K562 (cell line): ENCODE results near the gene FCAMR. TPM values are rescaled to one million over a fixed set of nuclear protein-coding genes. Genes with fewer than 3 reads are reported as not detected.

Experiments
- ATAC-seq: fragments of 200-7000 bp; cut with Tn5 transposase; 3 replicates; pipeline ENCODE4 v1.9.1; 2020; ENCODE audit warnings: moderate library complexity
- BruUV-seq: library from RNA; stranded (reverse); fragments of 400-500 nt; replicated peaks from 2 replicates; lab custom pipeline; 2021; lab: Mats Ljungman, UMichigan
- CTCF ChIA-PET: fragments of 300-600 bp; formaldehyde crosslinking; extraction: SDS; loops from one replicate; lab custom pipeline; 2021; ENCODE audit warnings: low intra/inter-chr PET ratio; lab: Yijun Ruan, JAX
- POLR2A ChIA-PET: fragments of 300-600, 350-650 bp; sonication (Branson Sonifier 250); formaldehyde crosslinking; extraction: SDS; loops from one replicate; lab custom pipeline; 2021; ENCODE audit warnings: antibody characterized with exemption, inconsistent platforms; lab: Yijun Ruan, JAX
- DNase-seq, 4 experiments: peaks; one replicate each; pipeline versions ENCODE4 v3.0.0 to v3.0.0-alpha.2; 2011 to 2018; ENCODE audit warnings: low spot score in 3 of 4, mixed read lengths in 3 of 4; ENCODE audit errors: extremely low read depth in 1 of 4
- FAIRE-seq: peaks from 2 replicates; lab custom pipeline; 2011; peaks lifted over from hg19 to GRCh38; lab: Jason Lieb, UNC
- H2AFZ ChIP-seq: 2 replicates; pipeline ENCODE4 v1.6.0; 2011; ENCODE audit warnings: low read depth, low read length, control low read depth, inconsistent platforms
- H3K27ac ChIP-seq: fragments of 200-600 bp; 3 replicates; pipeline ENCODE4 v1.8.0; 2011; ENCODE audit warnings: low read depth, mild to moderate bottlenecking, control low read depth, inconsistent platforms, low read length, moderate library complexity, mixed read lengths; ENCODE audit errors: extremely low read depth
- H3K27me3 ChIP-seq, 2 experiments: fragments of 300-600 bp in 1 of 2; 2 replicates in 1 of 2; 3 replicates in 1 of 2; pipeline versions ENCODE4 v1.6.0 to v1.8.0; 2011; ENCODE audit warnings: inconsistent platforms in 2 of 2, low read length in 2 of 2, mild to moderate bottlenecking in 1 of 2, mixed read lengths in 1 of 2, moderate library complexity in 1 of 2; ENCODE audit not compliant: control insufficient read depth in 2 of 2, insufficient read depth in 2 of 2
- H3K36me3 ChIP-seq: fragments of 300-600 bp; 3 replicates; pipeline ENCODE4 v1.8.0; 2011; ENCODE audit warnings: mild to moderate bottlenecking, low read length, inconsistent platforms; ENCODE audit not compliant: control insufficient read depth, insufficient read depth
- H3K4me1 ChIP-seq, 2 experiments: fragments of 200-600 bp in 1 of 2; replicated peaks in 1 of 2; 2 replicates in 1 of 2; 3 replicates in 1 of 2; pipeline versions ENCODE4 v1.5.1 to v1.8.0; 2011; ENCODE audit warnings: inconsistent platforms in 2 of 2, low read length in 2 of 2, mild to moderate bottlenecking in 1 of 2, mixed read lengths in 1 of 2, moderate library complexity in 1 of 2; ENCODE audit not compliant: control insufficient read depth in 2 of 2, insufficient read depth in 2 of 2
- H3K4me2 ChIP-seq: 2 replicates; pipeline ENCODE4 v1.6.1; 2011; ENCODE audit warnings: low read length, control low read depth, inconsistent platforms, mixed read lengths; ENCODE audit not compliant: insufficient read depth
- H3K4me3 ChIP-seq: fragments of 200-600 bp; sonication (generic), shearing (Covaris generic); 2 replicates; pipeline ENCODE4 v1.5.1; 2016; ENCODE audit warnings: control low read depth, inconsistent platforms
- H3K79me2 ChIP-seq: fragments of 200-600 bp; 3 replicates; pipeline ENCODE4 v1.8.0; 2011; ENCODE audit warnings: low read length, inconsistent platforms; ENCODE audit not compliant: control insufficient read depth, insufficient read depth
- H3K9ac ChIP-seq, 2 experiments: 2 replicates each; pipeline versions ENCODE4 v1.6.0 to v1.6.1; 2011; ENCODE audit warnings: low read depth in 2 of 2, low read length in 2 of 2, control low read depth in 1 of 2, inconsistent platforms in 1 of 2, mild to moderate bottlenecking in 1 of 2, mixed read lengths in 1 of 2; ENCODE audit not compliant: insufficient read depth in 1 of 2
- H3K9me1 ChIP-seq: one replicate; pipeline ENCODE4 v1.6.0; 2011; ENCODE audit warnings: inconsistent platforms, mild to moderate bottlenecking, low read length, moderate library complexity; ENCODE audit not compliant: control insufficient read depth, insufficient read depth
- H3K9me3 ChIP-seq: replicated peaks from 2 replicates; pipeline ENCODE4 v1.5.1; 2011; ENCODE audit warnings: low read depth, low read length, inconsistent platforms; ENCODE audit not compliant: control insufficient read depth, insufficient read depth
- H4K20me1 ChIP-seq: replicated peaks from 2 replicates; pipeline ENCODE4 v1.6.1; 2011; ENCODE audit warnings: low read length, inconsistent platforms, mixed read lengths; ENCODE audit not compliant: control insufficient read depth, insufficient read depth
- BMI1 ChIP-seq: fragments of 150-350 bp; IDR thresholded peaks from 2 replicates; pipeline ENCODE4 v1.6.1; 2014; ENCODE audit warnings: low read length
- C11orf30 ChIP-seq: fragments of 450-650 bp; IDR thresholded peaks from 2 replicates; pipeline ENCODE4 v1.6.1; 2016; ENCODE audit warnings: low read depth, mild to moderate bottlenecking
- CCAR2 ChIP-seq: fragments of 200-400 bp; formaldehyde crosslinking; IDR thresholded peaks from 2 replicates; pipeline ENCODE4 v1.6.1; 2017; ENCODE audit warnings: mild to moderate bottlenecking, low read depth, low read length
- ETV1 ChIP-seq: fragments of 450-650 bp; conservative IDR thresholded peaks from 2 replicates; pipeline ENCODE4 v1.6.1; 2016; ENCODE audit warnings: missing genetic modification characterization, control low read depth, low read depth, missing compliant biosample characterization
- FOXJ3 ChIP-seq: sonication (generic); formaldehyde crosslinking; IDR thresholded peaks from 2 replicates; pipeline ENCODE4 v1.4.0; 2020; ENCODE audit warnings: mild to moderate bottlenecking, missing genetic modification reagents
- POLR2G ChIP-seq: fragments of 200-400 bp; formaldehyde crosslinking; IDR thresholded peaks from 2 replicates; pipeline ENCODE4 v1.6.1; 2017; ENCODE audit warnings: low read depth, mild to moderate bottlenecking, antibody characterized with exemption, low read length, moderate library complexity
- SPI1 ChIP-seq: IDR thresholded peaks from 2 replicates; pipeline ENCODE4 v1.6.1; 2011; ENCODE audit warnings: low read depth, low read length, control low read depth, borderline replicate concordance
- TARDBP ChIP-seq: fragments of 450-650 bp; IDR thresholded peaks from 2 replicates; pipeline ENCODE4 v1.6.1; 2016
- TBP ChIP-seq: optimal IDR thresholded peaks from 2 replicates; pipeline ENCODE3; 2011; ENCODE audit warnings: low read depth, low read length, improper control_type of control experiment
- ZNF140 ChIP-seq: fragments of 250-450 bp; sonication (Bioruptor Pico); IDR thresholded peaks from 2 replicates; pipeline ENCODE4 v1.8.0; 2021; ENCODE audit warnings: moderate library complexity, mild to moderate bottlenecking, inconsistent platforms
- ZNF239 ChIP-seq: fragments of 250-450 bp; sonication (Bioruptor Pico); IDR thresholded peaks from 2 replicates; pipeline ENCODE4 v1.4.0; 2020; ENCODE audit warnings: mild to moderate bottlenecking
- ZNF695 ChIP-seq: fragments of 450-650 bp; formaldehyde crosslinking; IDR thresholded peaks from 2 replicates; pipeline ENCODE4 v1.4.0; 2020; ENCODE audit warnings: mild to moderate bottlenecking, moderate library complexity
- ZNF696 ChIP-seq: fragments of 250-450 bp; sonication (Bioruptor Pico); conservative IDR thresholded peaks from 2 replicates; pipeline ENCODE4 v1.4.0; 2020; ENCODE audit warnings: mild to moderate bottlenecking, moderate library complexity
- WGBS: fragments of 100-300 bp; shearing (Covaris generic); methylation state at CpG from one replicate; pipeline ENCODE4 v1.1.6; 2016; ENCODE audit warnings: low coverage, mixed read lengths; ENCODE audit not compliant: insufficient coverage; ENCODE audit errors: missing lambda C conversion rate; 5-methylcytosine and 5-hydroxymethylcytosine counted together
- in situ Hi-C: fragments of 300-500 bp; cut with MboI; formaldehyde crosslinking; loops from 4 replicates; pipeline ENCODE4 v1.15.0; 2018; ENCODE audit warnings: inconsistent platforms, mixed read lengths
- intact Hi-C: fragments of 100-400 bp; cut with micrococcal nuclease; formaldehyde crosslinking; loops from 2 replicates; pipeline ENCODE4 v1.14.2; 2022
- polyA plus RNA-seq, 8 experiments: library from polyadenylated mRNA; depleted of rRNA in 4 of 8; stranded (reverse) in 5 of 8; unstranded in 3 of 8; fragments of >200 nt; fragmentation: Nextera tagmentation in 2 of 8; fragmentation: Illumina TruSeq in 1 of 8; extraction: Ambion mirVana in 2 of 8; extraction: Trizol in 1 of 8; gene quantifications; 2 replicates each; pipeline versions ENCODE4 v1.2.1 to v1.2.3, GENCODE V29; 2011 to 2014; ENCODE audit warnings: inconsistent platforms in 1 of 8, missing spikeins in 1 of 8
- total RNA-seq, 7 experiments: library from RNA; depleted of rRNA in 6 of 7; stranded (reverse); fragments of >200 nt in 6 of 7; fragmentation: Illumina TruSeq in 2 of 7; extraction: Trizol in 2 of 7; gene quantifications; 2 replicates each; pipeline versions ENCODE4 v1.2.1 to v1.2.3, GENCODE V29; 2011 to 2021; ENCODE audit warnings: low replicate concordance in 1 of 7
- TF ChIP-seq, protein P1 (sequence below): sonication (generic); formaldehyde crosslinking; IDR thresholded peaks from 2 replicates; pipeline ENCODE4 v1.8.0; 2022; ENCODE audit warnings: missing genetic modification reagents, mild to moderate bottlenecking, borderline replicate concordance
- TF ChIP-seq, protein P2 (sequence below): fragments of 250-450 bp; sonication (Bioruptor Pico); IDR thresholded peaks from 2 replicates; pipeline ENCODE4 v1.4.0; 2020

The FCAMR gene
- total and polyA plus RNA-seq, 9 of the 15 experiments (the other 6 are each of a cell fraction or from before 2014, with no cell fraction given): not detected

DNA sequence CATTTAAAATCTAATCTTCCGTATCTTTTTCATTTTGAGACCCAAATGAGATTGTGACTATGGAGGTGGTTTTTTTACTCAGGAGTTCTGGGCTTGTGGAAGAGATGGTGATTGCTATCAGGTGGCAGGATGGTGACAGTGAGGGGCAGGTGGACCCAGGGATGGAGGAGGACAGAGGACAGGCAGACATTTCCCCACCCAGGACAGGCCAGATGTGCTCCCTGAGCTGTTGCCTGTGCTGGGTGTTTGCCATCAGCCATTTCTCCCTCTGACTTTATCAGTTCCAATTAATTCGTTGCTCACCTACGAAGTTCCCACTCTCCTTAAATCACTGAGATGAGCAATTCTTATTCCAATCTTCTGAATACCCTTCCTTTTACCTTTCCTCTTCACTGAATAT, 35.8 kb upstream of the FCAMR start (continued):
- no peak for TF ChIP-seq TBP
- no peak for TF ChIP-seq CCAR2
- no peak for TF ChIP-seq C11orf30
- no peak for TF ChIP-seq FOXJ3 (CRISPR knock-in tag)
- no peak for TF ChIP-seq ZNF140 (CRISPR knock-in tag)
- TF ChIP-seq ZNF239 (CRISPR knock-in tag): no peak
- no peak for TF ChIP-seq POLR2G
- TF ChIP-seq ZNF695 (CRISPR knock-in tag): no peak
- TF ChIP-seq, protein P1, sequence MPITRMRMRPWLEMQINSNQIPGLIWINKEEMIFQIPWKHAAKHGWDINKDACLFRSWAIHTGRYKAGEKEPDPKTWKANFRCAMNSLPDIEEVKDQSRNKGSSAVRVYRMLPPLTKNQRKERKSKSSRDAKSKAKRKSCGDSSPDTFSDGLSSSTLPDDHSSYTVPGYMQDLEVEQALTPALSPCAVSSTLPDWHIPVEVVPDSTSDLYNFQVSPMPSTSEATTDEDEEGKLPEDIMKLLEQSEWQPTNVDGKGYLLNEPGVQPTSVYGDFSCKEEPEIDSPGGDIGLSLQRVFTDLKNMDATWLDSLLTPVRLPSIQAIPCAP (CRISPR knock-in tag): no peak

DNA sequence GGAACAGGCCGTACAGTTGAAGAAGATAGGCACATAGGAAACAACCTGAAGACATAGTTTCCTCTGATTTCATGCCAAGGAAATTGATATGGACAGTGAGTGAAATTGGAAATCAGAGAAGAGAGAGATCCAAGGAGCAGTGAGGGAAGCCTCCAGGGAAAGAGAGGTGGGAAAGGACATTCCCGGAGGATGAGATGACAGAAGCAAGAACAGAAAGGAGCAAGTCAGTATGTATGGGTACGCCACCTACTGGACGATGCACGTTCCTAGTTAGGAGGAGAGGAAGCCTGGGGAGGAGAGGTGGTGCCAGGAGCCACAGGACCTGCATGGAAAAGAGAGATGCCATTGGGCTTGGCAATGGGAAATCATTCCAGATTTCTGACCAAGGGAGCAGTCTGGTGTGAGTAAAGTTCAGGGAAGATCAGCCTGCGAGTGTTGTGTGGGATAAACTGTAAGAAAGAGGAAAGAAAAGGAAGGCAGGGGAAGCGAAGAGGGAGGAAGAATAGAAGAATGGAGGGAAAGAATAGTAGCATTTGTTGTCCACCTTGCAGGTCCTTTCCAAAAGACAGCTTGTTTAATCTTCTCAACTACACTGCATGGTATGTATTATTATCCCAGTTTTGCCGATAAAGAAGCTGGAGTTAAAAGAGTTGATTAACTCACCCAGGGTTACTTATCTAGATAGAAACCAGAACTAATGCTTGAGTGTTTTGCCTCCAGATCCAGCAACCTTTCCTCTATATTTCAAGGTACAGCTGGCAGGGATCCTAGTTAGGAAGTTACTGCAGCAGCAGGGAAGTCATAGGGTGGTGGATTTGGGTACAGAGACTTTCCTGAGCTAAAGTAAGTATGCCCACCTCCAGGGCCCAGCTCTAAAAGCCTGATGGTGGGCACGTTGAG, 34.9 kb upstream of the FCAMR start:
- Histone ChIP-seq H3K9me1 (no peaks in the 10 kb centered on the region), H3K27ac (no peak overlapping the region; the same call in 2 of the 3 replicates), H2AFZ (peak overlapping the region; percentile 98), H3K27me3 (no peaks in the 10 kb centered on the region), H4K20me1 (no peaks in the 10 kb centered on the region), H3K9me3 (no peaks in the 10 kb centered on the region), H3K4me2 (peak overlapping the region; percentile 46; the same call in 1 of the 2 replicates), H3K9ac (peak overlapping the region in 1 of 2 experiments; percentile 23; a peak in 1 of 4 replicates), H3K36me3 (no peaks in the 10 kb centered on the region), H3K79me2 (no peaks in the 10 kb centered on the region), H3K4me1 (peaks cover 6 to 41% of the 10 kb centered on the region in 2 experiments; a peak in 4 of 5 replicates), H3K4me3 (no peak overlapping the region)
- CTCF ChIA-PET: interaction anchor here (1.3 kb wide), 1 partner anchor 48 kb away, joined by 5 read pairs; the partner anchor contains the start of gene PFKFB2
- FAIRE-seq (peak; percentile 95), ATAC-seq (peak; percentile 91), DNase-seq (peak; percentile 70 to 88 (median 74))
- no TSS peak for BruUV-seq
- POLR2A ChIA-PET: interaction anchor here (0.6 to 2.2 kb wide), 4 partner anchors 15 to 173 kb away, joined by 3 to 11 read pairs (median 4); no protein-coding TSS in a partner anchor
- intact Hi-C loops: no loop called here
- 27% methylated on average over 9 of the region's 9 CpGs for WGBS
- in situ Hi-C loops: no loop called here
- no peak for TF ChIP-seq TARDBP
- TF ChIP-seq ZNF696 (CRISPR knock-in tag): no peak
- TF ChIP-seq, protein P2, sequence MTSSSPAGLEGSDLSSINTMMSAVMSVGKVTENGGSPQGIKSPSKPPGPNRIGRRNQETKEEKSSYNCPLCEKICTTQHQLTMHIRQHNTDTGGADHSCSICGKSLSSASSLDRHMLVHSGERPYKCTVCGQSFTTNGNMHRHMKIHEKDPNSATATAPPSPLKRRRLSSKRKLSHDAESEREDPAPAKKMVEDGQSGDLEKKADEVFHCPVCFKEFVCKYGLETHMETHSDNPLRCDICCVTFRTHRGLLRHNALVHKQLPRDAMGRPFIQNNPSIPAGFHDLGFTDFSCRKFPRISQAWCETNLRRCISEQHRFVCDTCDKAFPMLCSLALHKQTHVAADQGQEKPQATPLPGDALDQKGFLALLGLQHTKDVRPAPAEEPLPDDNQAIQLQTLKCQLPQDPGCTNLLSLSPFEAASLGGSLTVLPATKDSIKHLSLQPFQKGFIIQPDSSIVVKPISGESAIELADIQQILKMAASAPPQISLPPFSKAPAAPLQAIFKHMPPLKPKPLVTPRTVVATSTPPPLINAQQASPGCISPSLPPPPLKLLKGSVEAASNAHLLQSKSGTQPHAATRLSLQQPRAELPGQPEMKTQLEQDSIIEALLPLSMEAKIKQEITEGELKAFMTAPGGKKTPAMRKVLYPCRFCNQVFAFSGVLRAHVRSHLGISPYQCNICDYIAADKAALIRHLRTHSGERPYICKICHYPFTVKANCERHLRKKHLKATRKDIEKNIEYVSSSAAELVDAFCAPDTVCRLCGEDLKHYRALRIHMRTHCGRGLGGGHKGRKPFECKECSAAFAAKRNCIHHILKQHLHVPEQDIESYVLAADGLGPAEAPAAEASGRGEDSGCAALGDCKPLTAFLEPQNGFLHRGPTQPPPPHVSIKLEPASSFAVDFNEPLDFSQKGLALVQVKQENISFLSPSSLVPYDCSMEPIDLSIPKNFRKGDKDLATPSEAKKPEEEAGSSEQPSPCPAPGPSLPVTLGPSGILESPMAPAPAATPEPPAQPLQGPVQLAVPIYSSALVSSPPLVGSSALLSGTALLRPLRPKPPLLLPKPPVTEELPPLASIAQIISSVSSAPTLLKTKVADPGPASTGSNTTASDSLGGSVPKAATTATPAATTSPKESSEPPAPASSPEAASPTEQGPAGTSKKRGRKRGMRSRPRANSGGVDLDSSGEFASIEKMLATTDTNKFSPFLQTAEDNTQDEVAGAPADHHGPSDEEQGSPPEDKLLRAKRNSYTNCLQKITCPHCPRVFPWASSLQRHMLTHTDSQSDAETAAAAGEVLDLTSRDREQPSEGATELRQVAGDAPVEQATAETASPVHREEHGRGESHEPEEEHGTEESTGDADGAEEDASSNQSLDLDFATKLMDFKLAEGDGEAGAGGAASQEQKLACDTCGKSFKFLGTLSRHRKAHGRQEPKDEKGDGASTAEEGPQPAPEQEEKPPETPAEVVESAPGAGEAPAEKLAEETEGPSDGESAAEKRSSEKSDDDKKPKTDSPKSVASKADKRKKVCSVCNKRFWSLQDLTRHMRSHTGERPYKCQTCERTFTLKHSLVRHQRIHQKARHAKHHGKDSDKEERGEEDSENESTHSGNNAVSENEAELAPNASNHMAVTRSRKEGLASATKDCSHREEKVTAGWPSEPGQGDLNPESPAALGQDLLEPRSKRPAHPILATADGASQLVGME (CRISPR knock-in tag): no peak
- TF ChIP-seq SPI1: peak; percentile 70
- TF ChIP-seq ETV1: no peak
- no peak for TF ChIP-seq BMI1
